ENCODE measurements around the gene CDH4. TPM values are rescaled to one million over a fixed set of nuclear protein-coding genes. Genes with fewer than 3 reads are reported as not detected.

The CDH4 gene
- total and polyA plus RNA-seq, 2 of the 8 experiments (the other 6 are each of a cell fraction or from before 2014, with no cell fraction given): 4.3 to 7.9 TPM

- H2BK20ac ChIP-seq (ENCODE audit: low read length): no peak overlapping the region
- H3K27me3 ChIP-seq (replicated peaks in 1 of 4; ENCODE audit: control insufficient read depth in 3 of 4, extremely low read depth in 1 of 4, insufficient read depth in 3 of 4, low read length in 3 of 4): no peaks in the 10 kb centered on the region
- H2BK120ac ChIP-seq (replicated peaks; ENCODE audit: low read depth, low read length): no peak overlapping the region
- H4K20me1 ChIP-seq (replicated peaks in 1 of 2; ENCODE audit: control insufficient read depth in 1 of 2, insufficient read depth in 2 of 2, low read length in 2 of 2): peaks cover 2% of the 10 kb centered on the region in 2 experiments
- ChIA-PET POLR2A (ENCODE audit: partially characterized antibody) (interaction anchor here (1.1 kb wide), 1 partner anchor 118 kb away, joined by 3 read pairs; no protein-coding TSS in a partner anchor), CTCF (ENCODE audit: partially characterized antibody) (interaction anchor here (0.6 kb wide), 1 partner anchor 21 kb away, joined by 3 read pairs; no protein-coding TSS in a partner anchor)
- no peaks in the 10 kb centered on the region for H3K36me3 ChIP-seq (ENCODE audit: control insufficient read depth in 2 of 4, insufficient read depth in 4 of 4, low read length in 3 of 4)
- no peak overlapping the region for H4K91ac ChIP-seq (replicated peaks; ENCODE audit: insufficient read length, low read length)
- no peak overlapping the region for H3K4me3 ChIP-seq (ENCODE audit: extremely low read depth in 1 of 4, insufficient read depth in 2 of 4, low read depth in 3 of 4, low read length in 4 of 4)
- H4K8ac ChIP-seq (ENCODE audit: extremely low read depth, insufficient read depth, low read length): no peak overlapping the region
- no peak overlapping the region for H3K9ac ChIP-seq (replicated peaks in 1 of 4; ENCODE audit: extremely low read depth in 1 of 4, low read depth in 3 of 4, low read length in 3 of 4)
- 89% methylated on average over 16 of the region's 22 CpGs; no CpG with 5 or more reads in 1 of the 2 experiments for WGBS, 2 experiments (ENCODE audit: extremely low coverage in 1 of 2, insufficient coverage in 1 of 2, insufficient read length in 1 of 2, insufficient replicate concordance in 2 of 2, low coverage in 1 of 2, low lambda C conversion rate in 2 of 2, missing lambda C conversion rate in 1 of 2)
- no peak overlapping the region for H3K56ac ChIP-seq (replicated peaks; ENCODE audit: insufficient read length, low read depth, low read length)
- no peak overlapping the region for H3K23ac ChIP-seq (ENCODE audit: insufficient read length)
- no peak overlapping the region for H4K5ac ChIP-seq (ENCODE audit: insufficient read length, low read depth, low read length)
- H3K14ac ChIP-seq (ENCODE audit: insufficient read length): no peak overlapping the region
- no peaks in the 10 kb centered on the region for H3K9me3 ChIP-seq (ENCODE audit: insufficient read depth in 2 of 2, low read depth in 1 of 2, low read length in 1 of 2)
- H3K4ac ChIP-seq (replicated peaks; ENCODE audit: insufficient read length, low read depth, low read length): no peak overlapping the region
- no peak overlapping the region for H2AFZ ChIP-seq (ENCODE audit: low read length)
- H3K4me1 ChIP-seq (replicated peaks in 1 of 4; ENCODE audit: control insufficient read depth in 3 of 4, insufficient read depth in 4 of 4, low read length in 3 of 4): peaks cover 5 to 29% (median 15%) of the 10 kb centered on the region in 4 experiments
- H3K18ac ChIP-seq (ENCODE audit: extremely low read depth, low read length): no peak overlapping the region
- H3K79me1 ChIP-seq (ENCODE audit: low read depth, low read length): no peaks in the 10 kb centered on the region
- no peak overlapping the region for H2BK15ac ChIP-seq (ENCODE audit: low read length)
- FAIRE-seq (no peak), DNase-seq (ENCODE audit: low read depth in 1 of 2, low spot score in 2 of 2) (no peak)
- no peak overlapping the region for H2BK12ac ChIP-seq (ENCODE audit: low read depth, low read length)
- no peak overlapping the region for H3K27ac ChIP-seq (ENCODE audit: low read depth, low read length)
- H3K23me2 ChIP-seq (ENCODE audit: low read depth, low read length): no peaks in the 10 kb centered on the region
- no peak overlapping the region for H2BK5ac ChIP-seq (ENCODE audit: low read depth, low read length)
- no peak overlapping the region for H3K4me2 ChIP-seq (ENCODE audit: insufficient read depth in 1 of 2, low read depth in 2 of 2, low read length in 2 of 2)
- no peaks in the 10 kb centered on the region for H3K79me2 ChIP-seq (ENCODE audit: control insufficient read depth in 1 of 2, insufficient read depth in 2 of 2, low read length in 2 of 2)
- no peak overlapping the region for H2AK5ac ChIP-seq (ENCODE audit: low read depth, low read length)
- TF ChIP-seq SUZ12 (IDR thresholded peaks at IDR 0.05; ENCODE audit: low read length) (no peak), BCL11A (IDR thresholded peaks at IDR 0.05; ENCODE audit: low read depth in 2 of 2, low read length in 2 of 2) (no peak), TAF7 (optimal IDR thresholded peaks at IDR 0.05; ENCODE audit: borderline replicate concordance, low read depth, low read length) (no peak), MAX (IDR thresholded peaks at IDR 0.05) (no peak), EZH2 (IDR thresholded peaks at IDR 0.05; ENCODE audit: low read depth, low read length, severe bottlenecking) (no peak), ATF3 (IDR thresholded peaks at IDR 0.05; ENCODE audit: insufficient read depth, low read depth, low read length) (no peak), SAP30 (IDR thresholded peaks at IDR 0.05; ENCODE audit: insufficient read depth, insufficient replicate concordance, low read length) (no peak), RFX5 (IDR thresholded peaks at IDR 0.05; ENCODE audit: borderline replicate concordance, low read depth, low read length) (no peak), TAF1 (IDR thresholded peaks at IDR 0.05; ENCODE audit: low read depth, low read length) (no peak), MAFK (IDR thresholded peaks at IDR 0.05; ENCODE audit: low read depth, low read length) (no peak), CHD2 (IDR thresholded peaks at IDR 0.05; ENCODE audit: low read length) (no peak)
These were observed 696.7 kb downstream of the CDH4 start for GRCh38 chr20:61948586-61949362.

Data from H1 (cell line).